Skeletal muscle satellite cell (primary cell): ENCODE data around the gene TMUB2.

Experiments used
- H3K27me3 ChIP-seq: 2 replicates; pipeline ENCODE4 v1.7.0; 2013; ENCODE audit warnings: low read length; ENCODE audit not compliant: control insufficient read depth, insufficient read depth
- H3K36me3 ChIP-seq: 2 replicates; pipeline ENCODE4 v1.7.0; 2013; ENCODE audit warnings: mild to moderate bottlenecking, control low read depth, low read length; ENCODE audit not compliant: insufficient read depth
- H3K4me1 ChIP-seq: 2 replicates; pipeline ENCODE4 v1.7.0; 2013; ENCODE audit warnings: low read length; ENCODE audit not compliant: control insufficient read depth, insufficient read depth
- H3K4me2 ChIP-seq: 2 replicates; pipeline ENCODE4 v1.7.0; 2013; ENCODE audit warnings: mild to moderate bottlenecking, low read length
- H3K4me3 ChIP-seq: 2 replicates; pipeline ENCODE4 v1.7.0; 2013; ENCODE audit warnings: low read length
- H3K9ac ChIP-seq: 2 replicates; pipeline ENCODE4 v1.7.0; 2013; ENCODE audit warnings: mild to moderate bottlenecking, low read depth, low read length, moderate library complexity
- H3K9me3 ChIP-seq: replicated peaks from 2 replicates; pipeline ENCODE4 v1.7.0; 2013; ENCODE audit warnings: mild to moderate bottlenecking, control low read depth, low read length

The TMUB2 gene

GRCh38 chr17:44197980-44198720 is 11.4 kb downstream of the TMUB2 start:
- H3K4me2 ChIP-seq: peak overlapping the region; percentile 97
- H3K9ac ChIP-seq: peak overlapping the region; percentile 91
- no peaks in the 10 kb centered on the region for H3K9me3 ChIP-seq
- H3K27me3 ChIP-seq: no peaks in the 10 kb centered on the region
- peak overlapping the region; percentile 85 for H3K4me3 ChIP-seq
- H3K4me1 ChIP-seq: peaks cover 34% of the 10 kb centered on the region
- H3K36me3 ChIP-seq: peaks cover 39% of the 10 kb centered on the region

DNA sequence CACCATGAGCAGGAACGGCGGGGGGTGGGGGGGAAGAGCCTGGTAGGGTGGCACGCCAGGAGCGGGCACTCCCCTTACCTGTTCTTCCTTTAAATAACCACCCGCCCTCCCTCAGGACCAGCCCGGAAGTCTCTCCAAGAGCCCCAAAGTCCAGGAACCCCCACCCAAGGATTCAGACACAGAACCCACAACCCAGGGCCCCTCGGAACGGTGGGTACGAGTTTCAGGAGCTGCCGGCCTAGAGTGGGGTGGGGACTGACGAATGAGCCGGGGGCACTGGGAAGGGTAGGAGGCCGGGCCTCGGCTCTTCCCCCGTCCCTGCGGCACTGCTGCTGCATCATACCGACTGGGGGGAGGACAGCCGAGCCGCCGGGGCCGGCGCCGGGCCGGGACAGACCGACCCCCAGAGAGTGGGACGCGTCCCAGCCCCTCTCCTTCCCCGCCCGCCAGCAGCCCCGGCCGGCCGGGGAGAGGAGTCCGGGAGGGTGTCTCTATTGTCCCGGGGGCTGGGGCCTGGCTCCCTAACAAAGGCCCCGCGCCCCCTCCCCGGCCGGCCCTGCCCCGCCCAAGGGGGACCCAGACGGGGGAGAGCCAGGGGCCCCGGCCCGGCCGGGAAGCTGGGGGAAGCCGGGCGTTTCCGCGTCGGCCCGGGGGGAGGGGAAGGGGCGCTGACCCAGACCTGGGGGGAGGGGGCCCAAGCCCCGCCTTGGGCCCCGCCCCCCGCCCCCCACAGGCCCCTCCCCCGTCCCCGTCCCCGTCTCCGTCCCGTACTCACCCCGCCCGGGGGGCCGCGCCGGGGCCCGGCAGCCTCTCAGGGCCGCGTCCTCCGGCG is 12.2 kb downstream of the TMUB2 start:
- peak overlapping the region; percentile 85 for H3K4me3 ChIP-seq
- H3K36me3 ChIP-seq: peaks cover 32% of the 10 kb centered on the region
- peaks cover 40% of the 10 kb centered on the region for H3K4me1 ChIP-seq
- H3K4me2 ChIP-seq: peak overlapping the region; percentile 97
- no peaks in the 10 kb centered on the region for H3K27me3 ChIP-seq
- H3K9ac ChIP-seq: peak overlapping the region; percentile 91
- H3K9me3 ChIP-seq: no peaks in the 10 kb centered on the region

DNA sequence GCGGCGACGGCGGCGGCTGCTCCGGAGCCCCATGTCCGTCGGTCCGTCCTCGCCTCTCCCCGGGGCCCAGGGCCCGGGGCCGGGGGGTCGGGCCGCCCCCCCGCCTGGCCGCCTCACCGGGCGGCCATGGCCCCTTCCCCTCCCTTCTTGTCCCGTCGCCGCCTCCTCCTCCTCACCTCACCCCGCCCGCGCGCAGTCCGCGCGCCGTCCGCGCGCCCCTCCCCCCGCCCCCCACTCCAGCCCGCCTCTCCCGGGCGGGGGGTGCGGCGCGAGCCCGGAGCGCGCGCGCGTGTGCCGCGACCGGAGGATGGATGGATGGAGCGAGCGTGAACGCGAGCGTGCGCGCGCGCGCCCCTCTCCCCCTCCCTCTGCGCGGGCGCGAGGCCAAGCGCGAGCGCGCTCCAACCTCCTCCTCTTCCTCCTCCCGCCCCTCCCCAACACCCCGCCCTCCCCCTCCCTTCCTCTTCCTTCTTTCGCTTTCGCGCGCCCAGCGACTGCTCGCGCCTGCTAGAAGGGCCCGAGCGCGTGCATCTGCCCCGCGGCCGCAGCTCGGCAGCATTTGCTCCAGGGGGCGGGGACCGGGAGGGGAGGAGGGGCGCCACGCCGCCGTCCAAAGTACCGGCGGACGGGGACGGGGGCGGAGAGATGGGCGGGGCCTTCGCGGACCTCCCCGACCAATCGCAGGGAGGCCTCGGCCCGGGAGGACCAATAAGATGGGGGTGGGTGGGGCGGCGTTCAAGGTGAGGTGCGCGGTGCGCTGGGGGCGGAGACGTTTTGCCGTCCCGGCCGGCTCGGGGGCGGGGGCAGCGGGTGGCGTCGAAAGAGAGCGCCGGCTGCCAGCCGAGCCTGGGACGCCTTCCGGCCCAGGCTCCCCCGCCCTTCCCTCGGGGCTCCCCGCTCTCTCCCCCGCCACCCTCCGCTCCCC is 13.0 kb downstream of the TMUB2 start, which contains the start of gene ATXN7L3:
Gene ATXN7L3, minus strand, starts transcription at position 332 of the 925 bp plus-strand sequence. CDS start 1,814 bp downstream, outside the sequence.
- H3K4me2 ChIP-seq: peak within 1 kb of the TSS; percentile 100
- H3K4me1 ChIP-seq: peaks cover 49% of the 10 kb centered on the region
- no peaks in the 10 kb centered on the region for H3K9me3 ChIP-seq
- peaks cover 24% of the 10 kb centered on the region for H3K36me3 ChIP-seq
- peak within 1 kb of the TSS; percentile 95 for H3K9ac ChIP-seq
- H3K27me3 ChIP-seq: no peaks in the 10 kb centered on the region
- peak within 1 kb of the TSS; percentile 87 for H3K4me3 ChIP-seq

DNA sequence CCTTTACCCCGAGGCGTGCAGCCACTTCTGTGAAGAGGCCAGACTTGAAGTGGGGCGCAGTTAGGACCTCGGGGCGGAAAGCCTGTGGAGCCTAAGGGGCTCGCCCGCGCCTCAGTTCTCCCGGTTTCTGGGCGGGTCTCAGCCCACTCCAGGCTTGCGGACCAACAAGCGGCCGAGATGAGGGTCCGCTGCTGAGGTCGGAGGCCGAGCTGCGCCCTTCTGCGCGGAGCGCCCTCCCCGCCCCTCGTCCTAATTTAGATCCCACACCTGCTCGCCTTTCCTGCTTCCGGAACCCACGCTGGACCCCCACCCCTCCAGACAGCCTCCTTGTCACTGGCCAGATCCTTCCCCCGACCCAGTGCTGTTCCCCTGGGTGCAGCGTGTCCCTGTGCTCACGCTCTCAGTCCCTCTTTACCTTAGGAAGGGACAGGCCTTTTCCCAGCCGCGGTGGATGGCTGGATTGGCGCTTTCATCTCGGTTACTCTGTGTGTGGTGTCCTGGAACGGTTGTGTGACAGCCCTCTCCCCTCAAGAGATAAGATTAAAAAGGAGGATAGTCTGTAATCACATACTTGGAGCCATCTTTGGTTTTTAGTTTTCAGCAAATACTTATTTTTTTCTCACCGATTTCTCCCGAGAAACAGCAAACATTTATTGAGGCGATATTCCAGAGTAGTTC is 13.8 kb downstream of the TMUB2 start:
- H3K9ac ChIP-seq: peak overlapping the region; percentile 95
- H3K4me2 ChIP-seq: peak overlapping the region; percentile 100
- peak overlapping the region; percentile 87 for H3K4me3 ChIP-seq
- peaks cover 51% of the 10 kb centered on the region for H3K4me1 ChIP-seq
- no peaks in the 10 kb centered on the region for H3K27me3 ChIP-seq
- peaks cover 16% of the 10 kb centered on the region for H3K36me3 ChIP-seq
- H3K9me3 ChIP-seq: no peaks in the 10 kb centered on the region

- H3K4me3 ChIP-seq: no peak overlapping the region
- no peak overlapping the region for H3K4me2 ChIP-seq
- peaks cover 19% of the 10 kb centered on the region for H3K36me3 ChIP-seq
- H3K27me3 ChIP-seq: no peaks in the 10 kb centered on the region
- H3K9me3 ChIP-seq: no peaks in the 10 kb centered on the region
- H3K4me1 ChIP-seq: peaks cover 41% of the 10 kb centered on the region
- H3K9ac ChIP-seq: no peak overlapping the region
These were observed 16.0 kb downstream of the TMUB2 start for GRCh38 chr17:44202756-44203155.

- Histone ChIP-seq H3K4me1 (peaks cover 44% of the 10 kb centered on the region), H3K4me2 (no peak overlapping the region), H3K9me3 (no peaks in the 10 kb centered on the region), H3K27me3 (no peaks in the 10 kb centered on the region), H3K4me3 (no peak overlapping the region), H3K36me3 (peaks cover 28% of the 10 kb centered on the region), H3K9ac (no peak overlapping the region)
These were observed 17.1 kb downstream of the TMUB2 start for GRCh38 chr17:44203731-44204440.

GRCh38 chr17:44204441-44204882 is 17.7 kb downstream of the TMUB2 start:
- no peaks in the 10 kb centered on the region for H3K27me3 ChIP-seq
- H3K4me1 ChIP-seq: peaks cover 50% of the 10 kb centered on the region
- H3K4me2 ChIP-seq: no peak overlapping the region
- H3K9ac ChIP-seq: no peak overlapping the region
- H3K9me3 ChIP-seq: no peaks in the 10 kb centered on the region
- no peak overlapping the region for H3K4me3 ChIP-seq
- H3K36me3 ChIP-seq: peaks cover 33% of the 10 kb centered on the region

GRCh38 chr17:44205962-44206824 is 19.4 kb downstream of the TMUB2 start:
- Histone ChIP-seq H3K4me1 (peaks cover 59% of the 10 kb centered on the region), H3K36me3 (peaks cover 46% of the 10 kb centered on the region), H3K27me3 (no peaks in the 10 kb centered on the region), H3K4me2 (no peak overlapping the region), H3K9me3 (no peaks in the 10 kb centered on the region), H3K4me3 (no peak overlapping the region), H3K9ac (no peak overlapping the region)

DNA sequence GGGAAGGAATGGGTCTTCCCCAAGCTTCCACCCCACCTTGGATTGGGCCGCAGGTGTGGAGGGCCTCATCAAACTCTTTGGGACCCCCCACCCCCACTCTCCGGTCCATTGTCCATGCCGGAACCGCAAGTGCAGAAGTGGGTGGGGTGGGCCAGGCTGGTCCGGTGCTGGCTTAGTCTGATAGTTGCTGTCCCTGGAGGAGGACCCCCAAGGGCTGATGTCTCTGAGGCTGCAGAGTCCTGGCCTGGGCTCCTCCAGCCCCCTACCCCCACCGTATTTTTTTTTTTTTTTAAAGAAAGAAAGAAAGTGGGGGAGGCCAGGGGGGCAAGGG is 20.0 kb downstream of the TMUB2 start:
- H3K27me3 ChIP-seq: no peaks in the 10 kb centered on the region
- no peak overlapping the region for H3K4me2 ChIP-seq
- no peak overlapping the region for H3K9ac ChIP-seq
- H3K4me1 ChIP-seq: peaks cover 60% of the 10 kb centered on the region
- peaks cover 52% of the 10 kb centered on the region for H3K36me3 ChIP-seq
- no peaks in the 10 kb centered on the region for H3K9me3 ChIP-seq
- H3K4me3 ChIP-seq: no peak overlapping the region

- Histone ChIP-seq H3K36me3 (peaks cover 52% of the 10 kb centered on the region), H3K4me3 (no peak overlapping the region), H3K9me3 (no peaks in the 10 kb centered on the region), H3K9ac (no peak overlapping the region), H3K4me2 (no peak overlapping the region), H3K4me1 (peaks cover 60% of the 10 kb centered on the region), H3K27me3 (no peaks in the 10 kb centered on the region)
These were observed 20.5 kb downstream of the TMUB2 start for GRCh38 chr17:44207319-44207718.
